KBM-7 (cell line): ENCODE measurements around the gene DDX47.
"Not testable (repeated sequence)": the region's sequence is repeated elsewhere in the genome, so short reads cannot be mapped to it uniquely, and the experiment has no call there.

Experiments used
- DNase-seq: peaks from one replicate; pipeline ENCODE4 v3.0.0-alpha.2; 2015
- in situ Hi-C: fragments of 300-500 bp; cut with MboI; formaldehyde crosslinking; loops from 2 replicates; pipeline ENCODE4 v1.14.3; 2020; ENCODE audit warnings: low sequenced_read_pairs, low pct_unique_long_range_greater_than_20kb, mixed read lengths

DDX47 gene

GRCh38 chr12:12794686-12795085 lies 18.5 kb upstream of the DDX47 start:
- no peak for DNase-seq
- in situ Hi-C loops = loop anchor here (25.0 kb wide), 1 partner anchor 418 kb away; no protein-coding TSS in a partner anchor

- DNase-seq = no peak
- in situ Hi-C loops = loop anchor here (25.0 kb wide), 1 partner anchor 416 kb away; no protein-coding TSS in a partner anchor
Observed at GRCh38 chr12:12796171-12796570, 17.0 kb upstream of the DDX47 start.

- in situ Hi-C loops = loop anchor here (25.0 kb wide), 1 partner anchor 415 kb away; no protein-coding TSS in a partner anchor
- DNase-seq = no peak
Observed at GRCh38 chr12:12796928-12797793, 16.0 kb upstream of the DDX47 start.

GRCh38 chr12:12797794-12798152 lies 15.4 kb upstream of the DDX47 start:
- DNase-seq = no peak
- in situ Hi-C loops = loop anchor here (25.0 kb wide), 1 partner anchor 415 kb away; no protein-coding TSS in a partner anchor

GRCh38 chr12:12798480-12798879 lies 14.7 kb upstream of the DDX47 start:
- in situ Hi-C loops = loop anchor here (25.0 kb wide), 1 partner anchor 414 kb away; no protein-coding TSS in a partner anchor
- DNase-seq = no peak

GRCh38 chr12:12799163-12799920 lies 13.8 kb upstream of the DDX47 start:
- DNase-seq = no peak
- in situ Hi-C loops = loop anchor here (25.0 kb wide), 1 partner anchor 413 kb away; no protein-coding TSS in a partner anchor

- in situ Hi-C loops = no loop called here
- no peak for DNase-seq
Observed at GRCh38 chr12:12800406-12801180, 12.6 kb upstream of the DDX47 start.

GRCh38 chr12:12801656-12802055 lies 11.5 kb upstream of the DDX47 start:
- in situ Hi-C loops = not testable (repeated sequence)

GRCh38 chr12:12803186-12803585 lies 10.0 kb upstream of the DDX47 start:
- no peak for DNase-seq
- in situ Hi-C loops = no loop called here

More at GRCh38 chr12:12801656-12802055, 11.5 kb upstream of the DDX47 start:
- DNase-seq = not testable (repeated sequence)

- in situ Hi-C loops = no loop called here
- DNase-seq = no peak
Observed at GRCh38 chr12:12804011-12804410, 9.1 kb upstream of the DDX47 start.

GRCh38 chr12:12804432-12804886 lies 8.7 kb upstream of the DDX47 start:
- in situ Hi-C loops = no loop called here

GRCh38 chr12:12806784-12807516 lies 6.2 kb upstream of the DDX47 start:
- in situ Hi-C loops = no loop called here
- no peak for DNase-seq

More at GRCh38 chr12:12804432-12804886, 8.7 kb upstream of the DDX47 start:
- no peak for DNase-seq

- DNase-seq, in situ Hi-C loops: not testable (repeated sequence)
Observed at GRCh38 chr12:12807517-12807903, 5.6 kb upstream of the DDX47 start.

GRCh38 chr12:12807970-12808702 lies 5.0 kb upstream of the DDX47 start:
- in situ Hi-C loops = no loop called here
- DNase-seq = no peak

GRCh38 chr12:12810553-12811021 lies 2.6 kb upstream of the DDX47 start:
- in situ Hi-C loops = no loop called here
- DNase-seq = no peak

GRCh38 chr12:12811343-12811742 lies 1.8 kb upstream of the DDX47 start:
- in situ Hi-C loops = no loop called here
- DNase-seq = no peak

- DNase-seq = no peak
- in situ Hi-C loops = no loop called here
Observed at GRCh38 chr12:12812174-12812573, 972 bp upstream of the DDX47 start.
